ENCODE measurements around the gene HS6ST1.

The HS6ST1 gene

GRCh38 chr2:128298846-128299507 is 19.7 kb downstream of the HS6ST1 start (continued):
- TF ChIP-seq TSHZ2 (CRISPR knock-in tag; IDR thresholded peaks at IDR 0.05): no peak
- no peak for TF ChIP-seq ZNF8 (CRISPR knock-in tag; IDR thresholded peaks at IDR 0.05)
- no peak for TF ChIP-seq ZNF70 (CRISPR knock-in tag; IDR thresholded peaks at IDR 0.05)
- no peak for TF ChIP-seq SNAI2 (CRISPR knock-in tag; IDR thresholded peaks at IDR 0.05)

GRCh38 chr2:128298286-128298685 is 20.4 kb downstream of the HS6ST1 start:
- no peak for TF ChIP-seq RARB (CRISPR knock-in tag; IDR thresholded peaks at IDR 0.05)
- TF ChIP-seq SNAI2 (CRISPR knock-in tag; IDR thresholded peaks at IDR 0.05): no peak
- no peak for TF ChIP-seq GLIS3 (CRISPR knock-in tag; IDR thresholded peaks at IDR 0.05)
- TF ChIP-seq ZNF565 (CRISPR knock-in tag; conservative IDR thresholded peaks at IDR 0.05; ENCODE audit: low read depth): no peak
- no peak for TF ChIP-seq ZFP30 (CRISPR knock-in tag; IDR thresholded peaks at IDR 0.05)
- TF ChIP-seq, protein P1, sequence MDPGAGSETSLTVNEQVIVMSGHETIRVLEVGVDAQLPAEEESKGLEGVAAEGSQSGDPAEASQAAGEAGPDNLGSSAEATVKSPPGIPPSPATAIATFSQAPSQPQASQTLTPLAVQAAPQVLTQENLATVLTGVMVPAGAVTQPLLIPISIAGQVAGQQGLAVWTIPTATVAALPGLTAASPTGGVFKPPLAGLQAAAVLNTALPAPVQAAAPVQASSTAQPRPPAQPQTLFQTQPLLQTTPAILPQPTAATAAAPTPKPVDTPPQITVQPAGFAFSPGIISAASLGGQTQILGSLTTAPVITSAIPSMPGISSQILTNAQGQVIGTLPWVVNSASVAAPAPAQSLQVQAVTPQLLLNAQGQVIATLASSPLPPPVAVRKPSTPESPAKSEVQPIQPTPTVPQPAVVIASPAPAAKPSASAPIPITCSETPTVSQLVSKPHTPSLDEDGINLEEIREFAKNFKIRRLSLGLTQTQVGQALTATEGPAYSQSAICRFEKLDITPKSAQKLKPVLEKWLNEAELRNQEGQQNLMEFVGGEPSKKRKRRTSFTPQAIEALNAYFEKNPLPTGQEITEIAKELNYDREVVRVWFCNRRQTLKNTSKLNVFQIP (CRISPR knock-in tag; IDR thresholded peaks at IDR 0.05; ENCODE audit: borderline replicate concordance, low read depth): no peak
- TF ChIP-seq ZNF70 (CRISPR knock-in tag; IDR thresholded peaks at IDR 0.05): no peak
- ATAC-seq: no peak

DNA sequence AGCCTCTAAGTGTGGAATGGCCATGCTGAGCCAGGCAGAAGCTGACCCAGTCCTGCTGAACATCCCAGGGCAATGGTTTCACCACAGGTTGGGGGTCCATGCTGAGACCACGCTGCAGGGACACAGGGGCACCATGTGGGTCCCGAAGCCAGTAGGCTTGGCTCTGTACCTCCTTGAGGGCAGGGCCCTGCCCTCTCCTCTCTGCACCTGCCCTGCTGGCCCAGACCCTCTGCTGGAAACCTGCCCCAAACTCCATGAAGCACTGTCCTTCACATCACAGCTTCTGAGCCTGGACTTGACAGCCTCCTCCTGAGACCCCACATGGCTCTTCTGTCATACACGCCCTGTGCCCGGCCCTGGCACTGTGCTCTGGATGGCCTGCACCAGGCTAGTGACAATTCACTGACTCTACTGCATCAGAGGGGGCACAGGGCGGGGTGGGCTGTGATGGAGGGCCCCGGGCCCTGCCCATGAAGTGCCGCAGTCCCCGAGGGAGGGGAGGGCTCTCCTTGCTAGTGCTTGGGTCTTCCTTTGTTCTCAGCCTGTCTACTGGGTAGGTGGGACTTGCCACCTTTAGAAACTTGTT is 24.7 kb downstream of the HS6ST1 start:
- ATAC-seq: no peak
- no peak for TF ChIP-seq ARNTL (CRISPR knock-in tag; IDR thresholded peaks at IDR 0.05; ENCODE audit: borderline replicate concordance, low read depth)
- TF ChIP-seq, protein P1 (CRISPR knock-in tag; IDR thresholded peaks at IDR 0.05; ENCODE audit: borderline replicate concordance, low read depth): no peak
- TF ChIP-seq ZC3H10 (CRISPR knock-in tag; IDR thresholded peaks at IDR 0.05): no peak
- TF ChIP-seq TOX (CRISPR knock-in tag; IDR thresholded peaks at IDR 0.05; ENCODE audit: borderline replicate concordance): no peak
- TF ChIP-seq ESRRG (CRISPR knock-in tag; IDR thresholded peaks at IDR 0.05): no peak
- no peak for TF ChIP-seq TSHZ2 (CRISPR knock-in tag; IDR thresholded peaks at IDR 0.05)
- no peak for TF ChIP-seq BACH2 (CRISPR knock-in tag; IDR thresholded peaks at IDR 0.05; ENCODE audit: borderline replicate concordance)
- TF ChIP-seq OSR1 (CRISPR knock-in tag; IDR thresholded peaks at IDR 0.05): no peak

GRCh38 chr2:128293426-128293755 is 25.3 kb downstream of the HS6ST1 start:
- TF ChIP-seq ZC3H10 (CRISPR knock-in tag; IDR thresholded peaks at IDR 0.05): no peak
- no peak for TF ChIP-seq SNAI2 (CRISPR knock-in tag; IDR thresholded peaks at IDR 0.05)
- no peak for TF ChIP-seq TCF4 (CRISPR knock-in tag; IDR thresholded peaks at IDR 0.05; ENCODE audit: borderline replicate concordance)
- no peak for TF ChIP-seq PPARA (CRISPR knock-in tag; IDR thresholded peaks at IDR 0.05; ENCODE audit: borderline replicate concordance)
- TF ChIP-seq ZNF565 (CRISPR knock-in tag; conservative IDR thresholded peaks at IDR 0.05; ENCODE audit: low read depth): no peak
- no peak for TF ChIP-seq ZFP3 (CRISPR knock-in tag; IDR thresholded peaks at IDR 0.05)
- TF ChIP-seq ZNF70 (CRISPR knock-in tag; IDR thresholded peaks at IDR 0.05): no peak
- no peak for TF ChIP-seq TOX (CRISPR knock-in tag; IDR thresholded peaks at IDR 0.05; ENCODE audit: borderline replicate concordance)
- ATAC-seq: no peak
